HL-60 (cell line): ENCODE results near the gene TBX10.
"Not testable (repeated sequence)": the region's sequence is repeated elsewhere in the genome, so short reads cannot be mapped to it uniquely, and the experiment has no call there.

Experiments
- CTCF ChIP-seq: IDR thresholded peaks from one replicate; pipeline ENCODE4 v1.5.1; 2011; ENCODE audit warnings: low read length, control low read depth, inconsistent platforms; ENCODE audit not compliant: insufficient read depth
- GABPA ChIP-seq: IDR thresholded peaks from 2 replicates; pipeline ENCODE4 v1.6.1; 2012; ENCODE audit warnings: low read depth
- POLR2AphosphoS5 ChIP-seq: IDR thresholded peaks from 2 replicates; pipeline ENCODE4 v1.6.1; 2012; ENCODE audit warnings: low read depth
- REST ChIP-seq: IDR thresholded peaks from 2 replicates; pipeline ENCODE4 v1.6.1; 2012; ENCODE audit warnings: low read depth; ENCODE audit not compliant: insufficient replicate concordance

- not testable (repeated sequence) for TF ChIP-seq POLR2AphosphoS5, CTCF, REST, GABPA
Measured at GRCh38 chr11:67620621-67621020, 18.9 kb downstream of the TBX10 start.
